Osteoblast (primary cell): ENCODE results near the gene PTOV1. TPM values are rescaled to one million over a fixed set of nuclear protein-coding genes. Genes with fewer than 3 reads are reported as not detected.

Experiments used
- DNase-seq: peaks from one replicate; pipeline ENCODE4 v3.0.0; 2011; ENCODE audit warnings: low spot score, mixed read lengths; ENCODE audit not compliant: insufficient read length; ENCODE audit errors: missing footprints
- H2AFZ ChIP-seq: 2 replicates; pipeline ENCODE4 v1.6.0; 2011; ENCODE audit warnings: mild to moderate bottlenecking, low read length
- H3K27ac ChIP-seq: 2 replicates; pipeline ENCODE4 v1.5.1; 2011; ENCODE audit warnings: mild to moderate bottlenecking, low read depth, low read length, moderate library complexity
- H3K27me3 ChIP-seq: 2 replicates; pipeline ENCODE4 v1.6.0; 2012; ENCODE audit warnings: mild to moderate bottlenecking, control low read depth, inconsistent platforms, low read length, moderate library complexity; ENCODE audit not compliant: insufficient read depth
- H3K36me3 ChIP-seq: 2 replicates; pipeline ENCODE4 v1.5.1; 2011; ENCODE audit warnings: mild to moderate bottlenecking, low read length, control low read depth, moderate library complexity; ENCODE audit not compliant: insufficient read depth
- H3K4me1 ChIP-seq: 2 replicates; pipeline ENCODE4 v1.5.1; 2011; ENCODE audit warnings: mild to moderate bottlenecking, low read length, control low read depth, moderate library complexity; ENCODE audit not compliant: insufficient read depth
- H3K4me2 ChIP-seq: 2 replicates; pipeline ENCODE4 v1.6.0; 2011; ENCODE audit warnings: mild to moderate bottlenecking, low read length; ENCODE audit not compliant: insufficient read depth
- H3K4me3 ChIP-seq: fragments of 200-600 bp; sonication (generic); 3 replicates; pipeline ENCODE4 v1.5.1; 2012; ENCODE audit warnings: mild to moderate bottlenecking, low read length, inconsistent platforms; ENCODE audit not compliant: insufficient read depth
- H3K79me2 ChIP-seq: 2 replicates; pipeline ENCODE4 v1.6.0; 2012; ENCODE audit warnings: mild to moderate bottlenecking, low read length, control low read depth, inconsistent platforms; ENCODE audit not compliant: insufficient read depth
- H3K9me3 ChIP-seq: 2 replicates; pipeline ENCODE4 v1.5.1; 2011; ENCODE audit warnings: low read depth, low read length, control low read depth
- H4K20me1 ChIP-seq: 2 replicates; pipeline ENCODE4 v1.6.0; 2012; ENCODE audit warnings: mild to moderate bottlenecking, low read length, control low read depth; ENCODE audit not compliant: insufficient read depth
- CTCF ChIP-seq: IDR thresholded peaks from 2 replicates; pipeline ENCODE4 v1.5.1; 2011; ENCODE audit warnings: mild to moderate bottlenecking, low read depth, low read length, moderate library complexity; ENCODE audit errors: extremely low read depth
- total RNA-seq: library from RNA; depleted of rRNA; stranded (reverse); fragments of >200 nt; gene quantifications from 2 replicates; pipeline ENCODE4 v1.2.3, GENCODE V29; 2012

The PTOV1 gene
- total RNA-seq, 1 donor, result 39.4 TPM

GRCh38 chr19:49802836-49803528, 48.0 kb upstream of the PTOV1 start:
- no peak for TF ChIP-seq CTCF
- Histone ChIP-seq H3K27me3 (no peaks in the 10 kb centered on the region), H3K79me2 (no peaks in the 10 kb centered on the region), H3K36me3 (peaks cover 63% of the 10 kb centered on the region), H3K27ac (no peak overlapping the region), H4K20me1 (peaks cover 3% of the 10 kb centered on the region), H3K9me3 (no peaks in the 10 kb centered on the region), H3K4me3 (no peak overlapping the region), H3K4me2 (peak overlapping the region; percentile 66), H3K4me1 (peaks cover 3% of the 10 kb centered on the region), H2AFZ (no peak overlapping the region)
- DNase-seq, result peak; percentile 63

- Histone ChIP-seq H3K4me3 (no peak overlapping the region), H3K27me3 (no peaks in the 10 kb centered on the region), H3K4me2 (no peak overlapping the region), H4K20me1 (peaks cover 5% of the 10 kb centered on the region), H3K9me3 (no peaks in the 10 kb centered on the region), H3K79me2 (no peaks in the 10 kb centered on the region), H3K27ac (no peak overlapping the region), H3K36me3 (peaks cover 61% of the 10 kb centered on the region), H2AFZ (no peak overlapping the region), H3K4me1 (peaks cover 3% of the 10 kb centered on the region)
- DNase-seq, result peak; percentile 56
- no peak for TF ChIP-seq CTCF
Observed at GRCh38 chr19:49803529-49803856, 47.5 kb upstream of the PTOV1 start.

GRCh38 chr19:49805822-49806619, 44.9 kb upstream of the PTOV1 start:
- Histone ChIP-seq H3K9me3 (no peaks in the 10 kb centered on the region), H4K20me1 (peaks cover 2% of the 10 kb centered on the region), H3K27me3 (no peaks in the 10 kb centered on the region), H3K79me2 (no peaks in the 10 kb centered on the region), H3K4me3 (no peak overlapping the region), H3K4me2 (no peak overlapping the region), H3K4me1 (peaks cover 7% of the 10 kb centered on the region), H3K36me3 (peaks cover 37% of the 10 kb centered on the region), H2AFZ (no peak overlapping the region), H3K27ac (no peak overlapping the region)
- TF ChIP-seq CTCF, result no peak
- peak; percentile 57 for DNase-seq

GRCh38 chr19:49806620-49806959, 44.4 kb upstream of the PTOV1 start:
- H3K36me3 ChIP-seq, result peaks cover 35% of the 10 kb centered on the region
- H3K4me1 ChIP-seq, result peaks cover 7% of the 10 kb centered on the region
- no peaks in the 10 kb centered on the region for H3K27me3 ChIP-seq
- H3K79me2 ChIP-seq, result no peaks in the 10 kb centered on the region
- peak; percentile 68 for DNase-seq
- peaks cover 2% of the 10 kb centered on the region for H4K20me1 ChIP-seq
- no peak overlapping the region for H2AFZ ChIP-seq
- no peak overlapping the region for H3K27ac ChIP-seq
- TF ChIP-seq CTCF, result no peak
- no peaks in the 10 kb centered on the region for H3K9me3 ChIP-seq
- H3K4me3 ChIP-seq, result no peak overlapping the region
- H3K4me2 ChIP-seq, result no peak overlapping the region
